GM19468 (cell line): ENCODE measurements around the gene HS6ST1.
"Not testable (repeated sequence)": the region's sequence is repeated elsewhere in the genome, so short reads cannot be mapped to it uniquely, and the experiment has no call there.

Experiments
- ATAC-seq: cut with Tn5 transposase; IDR thresholded peaks from one replicate; pipeline ENCODE4 v1.9.1; 2021; ENCODE audit warnings: mild to moderate bottlenecking, moderate library complexity, moderate number of reproducible peaks; ENCODE audit not compliant: unreplicated experiment; ENCODE audit errors: extremely low read depth

HS6ST1 gene

GRCh38 chr2:128271597-128271910 lies 47.1 kb downstream of the HS6ST1 start:
- no peak for ATAC-seq

- no peak for ATAC-seq
Observed at GRCh38 chr2:128270672-128271596, 47.7 kb downstream of the HS6ST1 start.

GRCh38 chr2:128269990-128270671 lies 48.5 kb downstream of the HS6ST1 start:
- ATAC-seq = no peak

- ATAC-seq = no peak
Observed at GRCh38 chr2:128269063-128269989, 49.3 kb downstream of the HS6ST1 start.

- ATAC-seq = not testable (repeated sequence)
Observed at GRCh38 chr2:128268611-128269010, 50.1 kb downstream of the HS6ST1 start.

- not testable (repeated sequence) for ATAC-seq
Observed at GRCh38 chr2:128268145-128268544, 50.5 kb downstream of the HS6ST1 start.

GRCh38 chr2:128267649-128268048 lies 51.0 kb downstream of the HS6ST1 start:
- not testable (repeated sequence) for ATAC-seq

- not testable (repeated sequence) for ATAC-seq
Observed at GRCh38 chr2:128267197-128267596, 51.5 kb downstream of the HS6ST1 start.

GRCh38 chr2:128266463-128266862 lies 52.2 kb downstream of the HS6ST1 start:
- ATAC-seq = not testable (repeated sequence)

- not testable (repeated sequence) for ATAC-seq
Observed at GRCh38 chr2:128265608-128265993, 53.1 kb downstream of the HS6ST1 start.

- ATAC-seq = no peak
Observed at GRCh38 chr2:128264881-128265607, 53.6 kb downstream of the HS6ST1 start.

GRCh38 chr2:128263902-128264331 lies 54.8 kb downstream of the HS6ST1 start:
- ATAC-seq = no peak

GRCh38 chr2:128262315-128263253 lies 56.1 kb downstream of the HS6ST1 start:
- no peak for ATAC-seq

- no peak for ATAC-seq
Observed at GRCh38 chr2:128261245-128262128, 57.2 kb downstream of the HS6ST1 start.

- ATAC-seq = no peak
Observed at GRCh38 chr2:128260239-128261138, 58.2 kb downstream of the HS6ST1 start.

GRCh38 chr2:128259585-128259984 lies 59.1 kb downstream of the HS6ST1 start:
- ATAC-seq = no peak

GRCh38 chr2:128258218-128258617 lies 60.5 kb downstream of the HS6ST1 start:
- ATAC-seq = no peak
